Neuronal stem cell (in vitro differentiated cells): Measurements from ENCODE around the gene ADGRA1.

Experiments used
- DNase-seq: peaks from one replicate; pipeline ENCODE4 v3.0.0-alpha.2; 2013; ENCODE audit warnings: low spot score
- H2AFZ ChIP-seq: one replicate; pipeline ENCODE4 v1.6.1; 2013; ENCODE audit warnings: mild to moderate bottlenecking, low read length, inconsistent platforms
- H2AK5ac ChIP-seq: 2 replicates; pipeline ENCODE4 v1.6.1; 2013; ENCODE audit warnings: low read depth, mild to moderate bottlenecking, inconsistent platforms, low read length, moderate library complexity, mixed read lengths
- H2BK120ac ChIP-seq: 2 replicates; pipeline ENCODE4 v1.6.1; 2013; ENCODE audit warnings: low read depth, mild to moderate bottlenecking, inconsistent platforms, low read length, moderate library complexity, mixed read lengths
- H2BK12ac ChIP-seq: one replicate; pipeline ENCODE4 v1.6.1; 2013; ENCODE audit warnings: low read length, inconsistent platforms
- H2BK15ac ChIP-seq: 2 replicates; pipeline ENCODE4 v1.6.1; 2013; ENCODE audit warnings: mild to moderate bottlenecking, low read length, inconsistent platforms, mixed read lengths
- H2BK5ac ChIP-seq: one replicate; pipeline ENCODE4 v1.6.1; 2013; ENCODE audit warnings: inconsistent platforms, mild to moderate bottlenecking, low read length, moderate library complexity
- H3K14ac ChIP-seq: one replicate; pipeline ENCODE4 v1.6.1; 2013; ENCODE audit warnings: low read length, inconsistent platforms
- H3K18ac ChIP-seq: 2 replicates; pipeline ENCODE4 v1.6.1; 2013; ENCODE audit warnings: low read length, inconsistent platforms
- H3K23ac ChIP-seq: 2 replicates; pipeline ENCODE4 v1.6.1; 2013; ENCODE audit warnings: low read depth, mild to moderate bottlenecking, mixed read lengths, low read length, inconsistent platforms; ENCODE audit not compliant: poor library complexity
- H3K27ac ChIP-seq: replicated peaks from 3 replicates; pipeline ENCODE4 v1.5.1; 2013; ENCODE audit warnings: low read length, inconsistent platforms
- H3K27me3 ChIP-seq, 3 experiments: 2 replicates each; pipeline ENCODE4 v1.6.1; 2013; ENCODE audit warnings: low read length in 3 of 3, mild to moderate bottlenecking in 2 of 3, inconsistent platforms in 1 of 3, low read depth in 1 of 3, mixed read lengths in 1 of 3, moderate library complexity in 1 of 3; ENCODE audit not compliant: control insufficient read depth in 3 of 3, insufficient read depth in 3 of 3
- H3K36me3 ChIP-seq, 2 donors: replicated peaks in 1 of 2; 2 replicates each; pipeline ENCODE4 v1.6.1; 2013; ENCODE audit warnings: low read length in 2 of 2; ENCODE audit not compliant: control insufficient read depth in 2 of 2, insufficient read depth in 2 of 2
- H3K4ac ChIP-seq: 2 replicates; pipeline ENCODE4 v1.6.1; 2013; ENCODE audit warnings: inconsistent platforms, mild to moderate bottlenecking, low read length, moderate library complexity
- H3K4me1 ChIP-seq, 2 donors: 1 replicate in 1 of 2; 2 replicates in 1 of 2; pipeline ENCODE4 v1.6.1; 2013; ENCODE audit warnings: low read length in 2 of 2, low read depth in 1 of 2; ENCODE audit not compliant: control insufficient read depth in 2 of 2, insufficient read depth in 1 of 2
- H3K4me2 ChIP-seq: one replicate; pipeline ENCODE4 v1.6.1; 2013; ENCODE audit warnings: mild to moderate bottlenecking, low read length, inconsistent platforms; ENCODE audit not compliant: insufficient read depth, poor library complexity, severe bottlenecking
- H3K4me3 ChIP-seq, 2 donors: 2 replicates each; pipeline ENCODE4 v1.5.1; 2013; ENCODE audit warnings: low read length in 2 of 2, mild to moderate bottlenecking in 2 of 2, inconsistent platforms in 1 of 2, moderate library complexity in 1 of 2
- H3K79me1 ChIP-seq: one replicate; pipeline ENCODE4 v1.6.1; 2013; ENCODE audit warnings: low read depth, mild to moderate bottlenecking, inconsistent platforms, low read length, moderate library complexity
- H3K9ac ChIP-seq: one replicate; pipeline ENCODE4 v1.6.1; 2013; ENCODE audit warnings: mild to moderate bottlenecking, low read depth, low read length, inconsistent platforms; ENCODE audit not compliant: poor library complexity
- H3K9me3 ChIP-seq, 2 donors: replicated peaks in 1 of 2; 2 replicates each; pipeline versions ENCODE3 to v1.6.1; 2013; ENCODE audit warnings: low read length in 2 of 2, mild to moderate bottlenecking in 2 of 2, inconsistent platforms in 1 of 2, low read depth in 1 of 2, mixed read lengths in 1 of 2, moderate library complexity in 1 of 2; ENCODE audit not compliant: control insufficient read depth in 2 of 2, insufficient read depth in 1 of 2
- H4K8ac ChIP-seq: one replicate; pipeline ENCODE4 v1.6.1; 2013; ENCODE audit warnings: low read depth, mild to moderate bottlenecking, inconsistent platforms, low read length, moderate library complexity
- H4K91ac ChIP-seq: one replicate; pipeline ENCODE4 v1.6.1; 2013; ENCODE audit warnings: low read length, low read depth, mild to moderate bottlenecking, inconsistent platforms; ENCODE audit not compliant: poor library complexity
- WGBS, 2 donors: extraction: QIAGEN DNeasy Blood & Tissue Kit; methylation state at CpG; one replicate each; pipeline ENCODE4 v1.1.7; 2013; ENCODE audit warnings: missing lambda C conversion rate in 2 of 2, mixed read lengths in 1 of 2; ENCODE audit not compliant: insufficient read length in 2 of 2, insufficient replicate concordance in 1 of 2; ENCODE audit errors: extremely low coverage in 2 of 2; 5-methylcytosine and 5-hydroxymethylcytosine counted together

The ADGRA1 gene

GRCh38 chr10:133113847-133114246 is 26.1 kb downstream of the ADGRA1 start:
- Histone ChIP-seq H3K9ac (no peak overlapping the region), H2BK5ac (peak overlapping the region; percentile 95), H2AFZ (no peak overlapping the region), H3K14ac (no peak overlapping the region), H2AK5ac (peak overlapping the region; percentile 88), H3K4me3 (no peak overlapping the region), H4K8ac (no peak overlapping the region), H3K18ac (peak overlapping the region; percentile 58), H3K4me1 (no peaks in the 10 kb centered on the region), H3K36me3 (no peaks in the 10 kb centered on the region), H3K4ac (no peak overlapping the region), H2BK12ac (peak overlapping the region; percentile 73), H2BK120ac (no peak overlapping the region), H2BK15ac (no peak overlapping the region), H3K23ac (peak overlapping the region; percentile 97), H3K27me3 (peaks cover 0 to 2% (median 0%) of the 10 kb centered on the region in 3 experiments), H4K91ac (no peak overlapping the region), H3K27ac (no peak overlapping the region), H3K79me1 (peaks cover 3% of the 10 kb centered on the region), H3K4me2 (no peak overlapping the region), H3K9me3 (peaks cover 0 to 6% of the 10 kb centered on the region in 2 donors)
- no peak for DNase-seq
- WGBS, 2 donors, result no CpG with 5 or more reads among the region's 12 CpGs

GRCh38 chr10:133114251-133114650 is 26.5 kb downstream of the ADGRA1 start:
- peak overlapping the region; percentile 73 for H2BK12ac ChIP-seq
- no peaks in the 10 kb centered on the region for H3K36me3 ChIP-seq
- H3K27me3 ChIP-seq, result peaks cover 0 to 2% (median 0%) of the 10 kb centered on the region in 3 experiments
- H2BK15ac ChIP-seq, result no peak overlapping the region
- H2AFZ ChIP-seq, result no peak overlapping the region
- H3K79me1 ChIP-seq, result peaks cover 3% of the 10 kb centered on the region
- no peak overlapping the region for H4K8ac ChIP-seq
- peak overlapping the region; percentile 95 for H2BK5ac ChIP-seq
- H3K23ac ChIP-seq, result peak overlapping the region; percentile 97
- no peak overlapping the region for H3K4me3 ChIP-seq
- H3K14ac ChIP-seq, result no peak overlapping the region
- no peak overlapping the region for H2BK120ac ChIP-seq
- H3K4me2 ChIP-seq, result no peak overlapping the region
- H3K27ac ChIP-seq, result no peak overlapping the region
- H3K4ac ChIP-seq, result no peak overlapping the region
- H2AK5ac ChIP-seq, result peak overlapping the region; percentile 88
- H3K4me1 ChIP-seq, result no peaks in the 10 kb centered on the region
- peak overlapping the region; percentile 58 for H3K18ac ChIP-seq
- no peak overlapping the region for H4K91ac ChIP-seq
- no CpG with 5 or more reads among the region's 18 CpGs for WGBS, 2 donors
- H3K9me3 ChIP-seq, result peaks cover 0 to 5% of the 10 kb centered on the region in 2 donors
- DNase-seq, result no peak
- no peak overlapping the region for H3K9ac ChIP-seq

GRCh38 chr10:133114726-133115452 is 27.2 kb downstream of the ADGRA1 start:
- H3K36me3 ChIP-seq, result no peaks in the 10 kb centered on the region
- no peak overlapping the region for H3K4me3 ChIP-seq
- H3K9ac ChIP-seq, result no peak overlapping the region
- no peak overlapping the region for H3K4ac ChIP-seq
- DNase-seq, result no peak
- no peak overlapping the region for H2BK120ac ChIP-seq
- no peak overlapping the region for H2AFZ ChIP-seq
- no peak overlapping the region for H2BK12ac ChIP-seq
- H3K4me2 ChIP-seq, result no peak overlapping the region
- peak overlapping the region; percentile 83 for H2AK5ac ChIP-seq
- WGBS, 2 donors, result no CpG with 5 or more reads among the region's 33 CpGs
- H4K91ac ChIP-seq, result no peak overlapping the region
- H3K23ac ChIP-seq, result no peak overlapping the region
- no peak overlapping the region for H3K27ac ChIP-seq
- H3K79me1 ChIP-seq, result peaks cover 3% of the 10 kb centered on the region
- peak overlapping the region; percentile 71 for H3K18ac ChIP-seq
- H2BK15ac ChIP-seq, result peak overlapping the region; percentile 71
- H3K4me1 ChIP-seq, result no peaks in the 10 kb centered on the region
- H2BK5ac ChIP-seq, result no peak overlapping the region
- peak overlapping the region; percentile 98 for H3K14ac ChIP-seq
- H3K9me3 ChIP-seq, result peaks cover 0 to 3% of the 10 kb centered on the region in 2 donors
- H3K27me3 ChIP-seq, result peaks cover 0 to 2% (median 0%) of the 10 kb centered on the region in 3 experiments
- H4K8ac ChIP-seq, result peak overlapping the region; percentile 65

- no peak for DNase-seq
Measured at GRCh38 chr10:133115453-133115842, 27.7 kb downstream of the ADGRA1 start.

More at GRCh38 chr10:133115453-133115842, 27.7 kb downstream of the ADGRA1 start:
- Histone ChIP-seq H3K27ac (no peak overlapping the region), H2BK15ac (peak overlapping the region; percentile 71), H4K91ac (no peak overlapping the region), H3K4me2 (no peak overlapping the region), H3K4me1 (no peaks in the 10 kb centered on the region), H3K79me1 (peaks cover 3% of the 10 kb centered on the region), H4K8ac (no peak overlapping the region), H3K9ac (no peak overlapping the region), H3K23ac (no peak overlapping the region), H3K18ac (peak overlapping the region; percentile 35), H2BK120ac (no peak overlapping the region), H2BK12ac (no peak overlapping the region), H2AFZ (no peak overlapping the region), H3K27me3 (peaks cover 0 to 2% (median 0%) of the 10 kb centered on the region in 3 experiments), H3K4ac (no peak overlapping the region), H3K36me3 (no peaks in the 10 kb centered on the region), H3K4me3 (no peak overlapping the region), H3K9me3 (peaks cover 0 to 3% of the 10 kb centered on the region in 2 donors), H3K14ac (no peak overlapping the region), H2AK5ac (peak overlapping the region; percentile 83), H2BK5ac (no peak overlapping the region)
- WGBS, 2 donors, result no CpG with 5 or more reads among the region's 13 CpGs
